NT2/D1 (cell line): ENCODE measurements around the gene MAN1A2.

Source experiments
- SUZ12 ChIP-seq: IDR thresholded peaks from 2 replicates; pipeline ENCODE4 v1.6.1; 2011; ENCODE audit not compliant: insufficient read length, insufficient read depth; ENCODE audit errors: extremely low read depth
- YY1 ChIP-seq: IDR thresholded peaks from 2 replicates; pipeline ENCODE4 v1.6.1; 2011; ENCODE audit not compliant: insufficient read length, insufficient read depth
- ZNF274 ChIP-seq: IDR thresholded peaks from 2 replicates; pipeline ENCODE4 v1.6.1; 2011; ENCODE audit warnings: mild to moderate bottlenecking, low read depth, low read length

DNA sequence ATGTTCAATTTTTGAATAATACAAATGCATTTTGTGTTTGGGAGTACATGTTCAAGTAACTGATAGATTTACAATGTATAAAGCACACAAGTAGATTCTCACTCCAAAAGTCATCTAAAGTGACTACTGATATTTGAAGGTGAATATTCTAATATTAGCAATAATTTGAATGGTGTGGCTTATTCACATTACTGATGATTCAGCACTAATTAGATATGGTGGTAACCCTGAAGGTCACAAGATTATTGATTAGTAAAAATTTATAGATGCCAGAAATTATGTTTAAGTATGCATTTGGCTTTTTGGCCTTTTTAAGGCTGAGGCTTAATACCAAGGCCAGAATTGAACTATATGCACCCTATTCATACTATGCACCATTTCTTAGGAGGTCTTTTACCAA is 186.2 kb downstream of the MAN1A2 start:
- TF ChIP-seq YY1: no peak
- TF ChIP-seq SUZ12: no peak
- no peak for TF ChIP-seq ZNF274
